Neural cell (in vitro differentiated cells): Measurements from ENCODE around the gene KCNH5. TPM values are rescaled to one million over a fixed set of nuclear protein-coding genes. Genes with fewer than 3 reads are reported as not detected.

Experiments
- H2AFZ ChIP-seq: fragments of 200-600, 300-800 bp; sonication (generic), shearing (Covaris generic); 2 replicates; pipeline ENCODE4 v1.6.0; 2014; ENCODE audit warnings: low read depth, mild to moderate bottlenecking, antibody characterized with exemption, low read length, moderate library complexity
- H3F3A ChIP-seq: fragments of 200-600 bp; shearing (Covaris generic); 2 replicates; pipeline ENCODE4 v1.6.1; 2016; ENCODE audit warnings: mild to moderate bottlenecking, moderate library complexity, mixed read lengths, antibody characterized with exemption, low read length; ENCODE audit not compliant: insufficient read depth, poor library complexity, severe bottlenecking
- H3K27ac ChIP-seq: fragments of 200-600, 300-800 bp; sonication (generic), shearing (Covaris generic); 2 replicates; pipeline ENCODE4 v1.5.1; 2014; ENCODE audit warnings: mild to moderate bottlenecking, low read length, moderate library complexity
- H3K27me3 ChIP-seq: fragments of 300-800, 200-600 bp; sonication (generic), shearing (Covaris generic); 2 replicates; pipeline ENCODE4 v1.6.0; 2014; ENCODE audit warnings: mild to moderate bottlenecking, low read depth, low read length, moderate library complexity; ENCODE audit not compliant: insufficient read depth
- H3K36me3 ChIP-seq: fragments of 300-800, 200-600 bp; sonication (generic), shearing (Covaris generic); 2 replicates; pipeline ENCODE4 v1.5.1; 2014; ENCODE audit warnings: mild to moderate bottlenecking, antibody characterized with exemption, low read length, moderate library complexity; ENCODE audit not compliant: insufficient read depth
- H3K4me2 ChIP-seq: fragments of 300-800, 200-600 bp; sonication (generic), shearing (Covaris generic); 2 replicates; pipeline ENCODE4 v1.6.0; 2014; ENCODE audit warnings: mild to moderate bottlenecking, low read length
- H3K4me3 ChIP-seq: fragments of 300-800, 200-600 bp; sonication (generic), shearing (Covaris generic); 2 replicates; pipeline ENCODE4 v1.5.1; 2014; ENCODE audit warnings: mild to moderate bottlenecking, low read length, moderate library complexity
- H3K79me2 ChIP-seq: fragments of 200-600 bp; shearing (Covaris generic); replicated peaks from 2 replicates; pipeline ENCODE4 v1.6.0; 2014; ENCODE audit warnings: mild to moderate bottlenecking, low read length, moderate library complexity; ENCODE audit not compliant: insufficient read depth
- H3K9ac ChIP-seq: fragments of 300-800, 200-600 bp; sonication (generic), shearing (Covaris generic); 2 replicates; pipeline ENCODE4 v1.6.1; 2016; ENCODE audit warnings: mild to moderate bottlenecking, low read length, mixed read lengths
- H3K9me2 ChIP-seq: fragments of 200-600 bp; shearing (Covaris generic); 2 replicates; pipeline ENCODE4 v1.6.1; 2016; ENCODE audit warnings: mild to moderate bottlenecking, low read length, mixed read lengths; ENCODE audit not compliant: insufficient read depth
- H3K9me3 ChIP-seq: fragments of 200-600, 300-800 bp; sonication (generic), shearing (Covaris generic); 2 replicates; pipeline ENCODE4 v1.6.1; 2016; ENCODE audit warnings: mild to moderate bottlenecking, mixed run types, low read length, moderate library complexity, mixed read lengths
- H4K20me1 ChIP-seq: fragments of 200-600 bp; shearing (Covaris generic); 2 replicates; pipeline ENCODE4 v1.6.1; 2016; ENCODE audit warnings: mild to moderate bottlenecking, mixed run types; ENCODE audit not compliant: insufficient read depth
- EP300 ChIP-seq: fragments of 450-650 bp; conservative IDR thresholded peaks from 2 replicates; pipeline ENCODE4 v1.6.1; 2014; ENCODE audit warnings: antibody characterized with exemption, mild to moderate bottlenecking, moderate library complexity; ENCODE audit not compliant: poor library complexity, severe bottlenecking
- EZH2 ChIP-seq: fragments of 200-600, 300-800 bp; shearing (Covaris generic), sonication (generic); IDR thresholded peaks from 2 replicates; pipeline ENCODE4 v1.6.1; 2014; ENCODE audit warnings: antibody characterized with exemption, low read length, borderline replicate concordance, mild to moderate bottlenecking; ENCODE audit not compliant: insufficient read depth, poor library complexity, severe bottlenecking
- MXI1 ChIP-seq: fragments of 450-650 bp; conservative IDR thresholded peaks from 2 replicates; pipeline ENCODE4 v1.6.1; 2014; ENCODE audit warnings: antibody characterized with exemption, mild to moderate bottlenecking; ENCODE audit not compliant: poor library complexity, severe bottlenecking
- POLR2AphosphoS5 ChIP-seq: IDR thresholded peaks from 2 replicates; pipeline ENCODE4 v1.6.1; 2012
- RAD21 ChIP-seq: fragments of 450-650 bp; conservative IDR thresholded peaks from 2 replicates; pipeline ENCODE4 v1.6.1; 2014; ENCODE audit warnings: antibody characterized with exemption, mild to moderate bottlenecking, moderate library complexity
- SMC3 ChIP-seq: fragments of 450-650 bp; conservative IDR thresholded peaks from 2 replicates; pipeline ENCODE4 v1.6.1; 2014; ENCODE audit warnings: antibody characterized with exemption, mild to moderate bottlenecking, moderate library complexity; ENCODE audit not compliant: poor library complexity
- TAF1 ChIP-seq: IDR thresholded peaks from 2 replicates; pipeline ENCODE4 v1.6.1; 2012; ENCODE audit warnings: low read depth
- polyA plus RNA-seq: library from polyadenylated mRNA; depleted of rRNA; stranded (reverse); fragments of >200 nt; gene quantifications from 2 replicates; pipeline ENCODE4 v1.2.3, GENCODE V29; 2014
- TF ChIP-seq, protein P1 (sequence below): IDR thresholded peaks from 2 replicates; pipeline ENCODE4 v1.6.1; 2012; ENCODE audit warnings: borderline replicate concordance
- TF ChIP-seq, protein P2 (sequence below): fragments of 450-650 bp; IDR thresholded peaks from 2 replicates; pipeline ENCODE4 v1.5.1; 2014; ENCODE audit warnings: antibody characterized with exemption, mild to moderate bottlenecking, moderate library complexity; ENCODE audit not compliant: poor library complexity, severe bottlenecking

The KCNH5 gene
- polyA plus RNA-seq, 1 donor from 2014 or later, result 0.95 TPM

DNA sequence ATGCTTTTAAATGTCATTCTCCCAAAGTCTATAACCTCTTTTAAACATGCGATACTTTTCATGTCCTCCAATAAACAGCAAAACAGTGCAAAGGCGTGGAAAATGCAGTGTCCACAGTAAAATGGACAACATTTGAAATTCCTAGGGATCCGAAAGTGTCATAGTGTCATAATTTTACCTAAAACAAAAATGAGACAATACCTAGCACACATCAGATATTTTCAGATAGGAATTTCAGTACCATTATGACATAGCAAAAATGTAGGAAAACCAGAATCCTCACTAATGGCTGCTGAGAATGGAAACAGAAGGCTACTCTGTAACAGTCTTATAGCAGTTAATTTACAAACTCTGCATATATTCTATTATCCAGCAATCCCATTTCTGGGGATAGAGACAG lies 33.1 kb downstream of the KCNH5 start:
- Histone ChIP-seq H3K79me2 (no peaks in the 10 kb centered on the region), H3K9me3 (no peaks in the 10 kb centered on the region), H2AFZ (no peak overlapping the region), H3K27ac (no peak overlapping the region), H3K27me3 (no peaks in the 10 kb centered on the region), H3K4me3 (no peak overlapping the region), H3K4me2 (no peak overlapping the region), H4K20me1 (no peaks in the 10 kb centered on the region), H3K36me3 (no peaks in the 10 kb centered on the region), H3K9ac (no peak overlapping the region), H3K9me2 (no peaks in the 10 kb centered on the region), H3F3A (no peaks in the 10 kb centered on the region)
- TF ChIP-seq, protein P1, sequence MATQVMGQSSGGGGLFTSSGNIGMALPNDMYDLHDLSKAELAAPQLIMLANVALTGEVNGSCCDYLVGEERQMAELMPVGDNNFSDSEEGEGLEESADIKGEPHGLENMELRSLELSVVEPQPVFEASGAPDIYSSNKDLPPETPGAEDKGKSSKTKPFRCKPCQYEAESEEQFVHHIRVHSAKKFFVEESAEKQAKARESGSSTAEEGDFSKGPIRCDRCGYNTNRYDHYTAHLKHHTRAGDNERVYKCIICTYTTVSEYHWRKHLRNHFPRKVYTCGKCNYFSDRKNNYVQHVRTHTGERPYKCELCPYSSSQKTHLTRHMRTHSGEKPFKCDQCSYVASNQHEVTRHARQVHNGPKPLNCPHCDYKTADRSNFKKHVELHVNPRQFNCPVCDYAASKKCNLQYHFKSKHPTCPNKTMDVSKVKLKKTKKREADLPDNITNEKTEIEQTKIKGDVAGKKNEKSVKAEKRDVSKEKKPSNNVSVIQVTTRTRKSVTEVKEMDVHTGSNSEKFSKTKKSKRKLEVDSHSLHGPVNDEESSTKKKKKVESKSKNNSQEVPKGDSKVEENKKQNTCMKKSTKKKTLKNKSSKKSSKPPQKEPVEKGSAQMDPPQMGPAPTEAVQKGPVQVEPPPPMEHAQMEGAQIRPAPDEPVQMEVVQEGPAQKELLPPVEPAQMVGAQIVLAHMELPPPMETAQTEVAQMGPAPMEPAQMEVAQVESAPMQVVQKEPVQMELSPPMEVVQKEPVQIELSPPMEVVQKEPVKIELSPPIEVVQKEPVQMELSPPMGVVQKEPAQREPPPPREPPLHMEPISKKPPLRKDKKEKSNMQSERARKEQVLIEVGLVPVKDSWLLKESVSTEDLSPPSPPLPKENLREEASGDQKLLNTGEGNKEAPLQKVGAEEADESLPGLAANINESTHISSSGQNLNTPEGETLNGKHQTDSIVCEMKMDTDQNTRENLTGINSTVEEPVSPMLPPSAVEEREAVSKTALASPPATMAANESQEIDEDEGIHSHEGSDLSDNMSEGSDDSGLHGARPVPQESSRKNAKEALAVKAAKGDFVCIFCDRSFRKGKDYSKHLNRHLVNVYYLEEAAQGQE, result no peak
- TF ChIP-seq RAD21 (no peak), EZH2 (no peak), EP300 (no peak), TAF1 (no peak), POLR2AphosphoS5 (no peak), SMC3 (no peak), MXI1 (no peak)
- TF ChIP-seq, protein P2, sequence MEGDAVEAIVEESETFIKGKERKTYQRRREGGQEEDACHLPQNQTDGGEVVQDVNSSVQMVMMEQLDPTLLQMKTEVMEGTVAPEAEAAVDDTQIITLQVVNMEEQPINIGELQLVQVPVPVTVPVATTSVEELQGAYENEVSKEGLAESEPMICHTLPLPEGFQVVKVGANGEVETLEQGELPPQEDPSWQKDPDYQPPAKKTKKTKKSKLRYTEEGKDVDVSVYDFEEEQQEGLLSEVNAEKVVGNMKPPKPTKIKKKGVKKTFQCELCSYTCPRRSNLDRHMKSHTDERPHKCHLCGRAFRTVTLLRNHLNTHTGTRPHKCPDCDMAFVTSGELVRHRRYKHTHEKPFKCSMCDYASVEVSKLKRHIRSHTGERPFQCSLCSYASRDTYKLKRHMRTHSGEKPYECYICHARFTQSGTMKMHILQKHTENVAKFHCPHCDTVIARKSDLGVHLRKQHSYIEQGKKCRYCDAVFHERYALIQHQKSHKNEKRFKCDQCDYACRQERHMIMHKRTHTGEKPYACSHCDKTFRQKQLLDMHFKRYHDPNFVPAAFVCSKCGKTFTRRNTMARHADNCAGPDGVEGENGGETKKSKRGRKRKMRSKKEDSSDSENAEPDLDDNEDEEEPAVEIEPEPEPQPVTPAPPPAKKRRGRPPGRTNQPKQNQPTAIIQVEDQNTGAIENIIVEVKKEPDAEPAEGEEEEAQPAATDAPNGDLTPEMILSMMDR, result no peak

DNA sequence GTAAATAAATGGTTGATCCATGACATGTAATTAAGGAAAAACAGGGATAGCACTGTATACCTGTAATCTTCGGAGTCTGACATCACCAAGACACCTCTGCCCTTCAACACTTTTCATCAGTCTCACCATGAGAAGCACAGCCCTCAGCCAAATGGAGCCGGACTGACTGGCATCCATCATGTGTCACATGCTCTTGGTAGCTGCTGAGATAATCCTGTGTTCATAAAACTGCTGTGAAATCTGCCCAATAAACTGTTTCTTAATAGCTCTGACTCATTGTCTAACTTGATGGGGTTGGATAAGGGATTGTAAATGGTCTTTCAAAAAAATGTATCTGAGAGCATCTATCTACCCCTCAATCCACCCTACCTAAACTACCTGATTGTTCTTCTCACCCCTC lies 33.6 kb downstream of the KCNH5 start:
- H3K9me2 ChIP-seq, result no peaks in the 10 kb centered on the region
- H3K9ac ChIP-seq, result no peak overlapping the region
- no peak for TF ChIP-seq RAD21
- TF ChIP-seq, protein P1, result no peak
- TF ChIP-seq POLR2AphosphoS5, result no peak
- TF ChIP-seq MXI1, result no peak
- TF ChIP-seq, protein P2, result no peak
- TF ChIP-seq TAF1, result no peak
- TF ChIP-seq EZH2, result no peak
- no peak for TF ChIP-seq EP300
- TF ChIP-seq SMC3, result no peak
- H3K4me3 ChIP-seq, result no peak overlapping the region
- H3F3A ChIP-seq, result no peaks in the 10 kb centered on the region
- no peak overlapping the region for H2AFZ ChIP-seq
- H3K9me3 ChIP-seq, result no peaks in the 10 kb centered on the region
- H4K20me1 ChIP-seq, result no peaks in the 10 kb centered on the region
- no peak overlapping the region for H3K27ac ChIP-seq
- H3K27me3 ChIP-seq, result no peaks in the 10 kb centered on the region
- no peak overlapping the region for H3K4me2 ChIP-seq
- no peaks in the 10 kb centered on the region for H3K36me3 ChIP-seq
- no peaks in the 10 kb centered on the region for H3K79me2 ChIP-seq
